Body of pancreas (tissue), 4 donors: ENCODE results near the gene ZBTB17.

Experiments used
- POLR2A ChIP-seq, 3 donors: fragments of 450-650 bp; IDR thresholded peaks; one replicate each; pipeline ENCODE4 v1.6.1; 2016; ENCODE audit warnings: antibody characterized with exemption in 3 of 3, mild to moderate bottlenecking in 2 of 3
- TF ChIP-seq, protein P1 (sequence below), 7 experiments: fragments of 450-650 bp in 4 of 7; fragments of 200-600 bp in 3 of 7; sonication (generic) in 3 of 7; IDR thresholded peaks; one replicate each; pipeline ENCODE4 v1.5.1; 2016 to 2019; ENCODE audit warnings: antibody characterized with exemption in 7 of 7

DNA sequence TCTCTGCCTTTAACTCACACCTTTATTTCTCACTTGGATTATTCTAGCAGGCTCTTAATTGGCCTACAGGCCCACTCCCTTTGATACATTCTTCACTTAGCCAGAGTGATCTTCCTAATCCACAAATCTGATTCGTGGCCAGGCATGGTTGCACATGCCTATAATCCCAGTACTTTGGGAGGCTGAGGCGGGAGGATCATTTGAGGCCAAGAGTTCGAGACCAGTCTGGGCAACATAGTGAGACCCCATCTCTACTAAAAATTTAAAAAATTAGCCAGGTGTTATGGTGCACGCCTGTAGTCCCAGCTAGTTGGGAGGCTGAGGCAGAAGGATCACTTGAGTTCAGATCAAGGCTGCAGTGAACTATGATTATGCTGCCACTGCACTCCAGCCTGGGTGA, 2.1 kb downstream of the ZBTB17 start:
- TF ChIP-seq, protein P1, sequence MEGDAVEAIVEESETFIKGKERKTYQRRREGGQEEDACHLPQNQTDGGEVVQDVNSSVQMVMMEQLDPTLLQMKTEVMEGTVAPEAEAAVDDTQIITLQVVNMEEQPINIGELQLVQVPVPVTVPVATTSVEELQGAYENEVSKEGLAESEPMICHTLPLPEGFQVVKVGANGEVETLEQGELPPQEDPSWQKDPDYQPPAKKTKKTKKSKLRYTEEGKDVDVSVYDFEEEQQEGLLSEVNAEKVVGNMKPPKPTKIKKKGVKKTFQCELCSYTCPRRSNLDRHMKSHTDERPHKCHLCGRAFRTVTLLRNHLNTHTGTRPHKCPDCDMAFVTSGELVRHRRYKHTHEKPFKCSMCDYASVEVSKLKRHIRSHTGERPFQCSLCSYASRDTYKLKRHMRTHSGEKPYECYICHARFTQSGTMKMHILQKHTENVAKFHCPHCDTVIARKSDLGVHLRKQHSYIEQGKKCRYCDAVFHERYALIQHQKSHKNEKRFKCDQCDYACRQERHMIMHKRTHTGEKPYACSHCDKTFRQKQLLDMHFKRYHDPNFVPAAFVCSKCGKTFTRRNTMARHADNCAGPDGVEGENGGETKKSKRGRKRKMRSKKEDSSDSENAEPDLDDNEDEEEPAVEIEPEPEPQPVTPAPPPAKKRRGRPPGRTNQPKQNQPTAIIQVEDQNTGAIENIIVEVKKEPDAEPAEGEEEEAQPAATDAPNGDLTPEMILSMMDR (IDR thresholded peaks at IDR 0.05) = no peak
- TF ChIP-seq POLR2A (IDR thresholded peaks at IDR 0.05) = no peak
